Activated CD4-positive, CD25-positive, alpha-beta regulatory T cell treated with anti-CD3 and anti-CD28 coated beads, Interleukin-2, amount 50 U/mL, for 72 hours (primary cell): ENCODE measurements around the gene SULF2.
"Not testable (repeated sequence)": the region's sequence is repeated elsewhere in the genome, so short reads cannot be mapped to it uniquely, and the experiment has no call there.

Experiments
- DNase-seq: peaks from one replicate; pipeline ENCODE4 v3.0.0; 2021

SULF2 gene

DNA sequence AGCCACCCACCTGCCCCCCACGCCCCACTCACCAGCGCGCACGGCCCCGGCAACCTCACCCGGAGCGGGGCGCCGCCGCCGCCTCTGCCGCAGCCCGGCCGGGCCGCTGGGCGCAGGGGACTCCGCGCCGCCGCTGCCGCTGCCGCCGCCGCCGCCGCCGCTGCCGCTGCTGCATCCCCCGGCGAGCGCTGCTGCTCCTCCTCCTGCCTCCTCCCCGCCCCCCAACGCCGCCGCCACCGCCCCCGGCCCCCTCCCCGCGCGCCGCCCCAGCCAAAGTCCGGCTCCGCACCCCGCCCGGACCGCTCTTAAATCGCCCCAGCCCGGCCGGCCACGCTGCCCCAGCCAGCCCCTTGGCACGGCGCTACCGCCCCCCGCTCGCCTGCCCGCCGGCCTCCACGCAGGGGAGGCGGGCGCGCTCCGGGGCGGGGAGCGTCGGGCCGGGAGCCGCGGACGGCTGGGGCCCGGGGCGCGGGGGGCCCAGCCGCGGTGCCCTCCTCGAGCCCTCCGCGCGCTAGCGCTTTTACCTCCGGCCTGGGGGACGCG is at the start of gene SULF2:
TSS of gene SULF2 (minus strand) at position 171 of the 543 bp plus-strand sequence. CDS start 28,118 bp downstream, outside the sequence.
- no peak for DNase-seq

DNA sequence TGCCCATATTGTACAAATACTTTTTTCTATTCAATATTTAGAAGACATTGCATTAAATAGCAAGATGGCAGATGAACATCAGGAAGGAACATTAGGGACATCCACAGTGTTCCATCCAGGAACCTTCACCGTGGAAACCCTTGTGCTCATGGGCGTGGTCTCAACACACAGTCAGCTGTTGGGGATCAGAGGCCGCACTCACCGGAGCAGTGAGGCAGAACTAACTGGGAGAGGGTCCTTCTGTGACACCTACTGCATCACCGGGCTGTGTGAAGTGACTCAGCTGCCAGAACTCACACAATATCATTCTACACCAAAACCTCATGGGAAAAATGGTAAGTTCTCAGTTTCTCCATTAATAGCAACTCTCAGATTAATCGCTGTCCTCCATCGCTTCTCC is 46.4 kb upstream of the SULF2 start:
- DNase-seq: not testable (repeated sequence)

GRCh38 chr20:47826716-47827115 is 41.4 kb upstream of the SULF2 start:
- DNase-seq: not testable (repeated sequence)

DNA sequence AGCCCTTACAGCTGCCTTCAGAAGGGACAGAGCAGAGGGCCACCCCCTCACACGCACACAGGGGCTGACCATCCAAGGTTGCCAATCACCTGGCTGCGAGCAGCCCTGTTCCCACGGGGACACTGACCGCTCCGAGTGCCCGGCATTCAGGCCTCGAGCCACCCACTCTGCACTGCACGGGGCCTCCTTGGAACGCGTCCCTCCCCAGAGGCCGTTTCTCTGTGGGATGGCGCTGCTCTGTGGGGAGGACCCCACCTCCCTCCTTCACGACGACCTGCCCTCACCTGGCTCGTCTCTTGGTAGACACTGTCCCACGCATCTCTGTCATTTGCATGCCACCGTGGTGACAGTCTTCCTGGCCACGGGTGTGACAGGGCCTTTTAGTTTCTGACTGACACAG is 40.7 kb upstream of the SULF2 start:
- DNase-seq: not testable (repeated sequence)

DNA sequence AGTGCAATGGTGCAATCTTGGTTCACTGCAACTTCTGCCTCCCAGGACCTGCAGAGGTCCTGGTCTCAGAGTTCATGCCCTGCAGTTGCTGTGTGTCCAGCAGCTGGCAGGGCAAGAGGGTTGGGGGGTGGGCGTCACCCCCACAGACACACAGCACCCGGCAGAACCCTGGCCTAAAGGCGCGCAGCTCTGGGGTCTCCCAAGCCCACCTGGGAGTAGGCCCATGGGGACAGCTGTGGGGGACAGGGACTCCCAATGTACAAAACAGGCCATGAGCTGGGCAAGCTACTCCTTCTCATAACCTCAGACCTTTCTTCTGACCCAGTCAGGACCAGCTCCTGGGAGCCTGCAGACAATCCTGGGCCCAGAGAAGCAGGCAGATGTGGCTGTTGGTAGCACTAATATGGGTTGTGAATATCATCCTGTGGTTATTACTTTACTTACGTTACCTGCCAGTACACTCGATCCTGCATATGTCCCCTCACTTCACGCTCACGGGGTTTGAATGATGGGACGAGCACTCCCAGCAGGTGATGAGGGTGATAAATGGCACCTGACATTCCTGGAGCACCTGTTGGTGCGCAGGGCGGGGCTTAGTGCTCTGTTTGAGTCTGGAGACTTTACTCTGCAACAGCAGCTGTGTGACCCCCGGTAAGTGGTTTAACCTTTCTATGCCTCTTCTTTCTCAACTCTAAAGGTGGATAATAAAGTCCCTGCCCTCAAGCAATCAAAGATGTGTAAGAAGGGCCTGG is 39.9 kb upstream of the SULF2 start:
- DNase-seq: no peak

GRCh38 chr20:47823941-47824340 is 38.7 kb upstream of the SULF2 start:
- not testable (repeated sequence) for DNase-seq

DNA sequence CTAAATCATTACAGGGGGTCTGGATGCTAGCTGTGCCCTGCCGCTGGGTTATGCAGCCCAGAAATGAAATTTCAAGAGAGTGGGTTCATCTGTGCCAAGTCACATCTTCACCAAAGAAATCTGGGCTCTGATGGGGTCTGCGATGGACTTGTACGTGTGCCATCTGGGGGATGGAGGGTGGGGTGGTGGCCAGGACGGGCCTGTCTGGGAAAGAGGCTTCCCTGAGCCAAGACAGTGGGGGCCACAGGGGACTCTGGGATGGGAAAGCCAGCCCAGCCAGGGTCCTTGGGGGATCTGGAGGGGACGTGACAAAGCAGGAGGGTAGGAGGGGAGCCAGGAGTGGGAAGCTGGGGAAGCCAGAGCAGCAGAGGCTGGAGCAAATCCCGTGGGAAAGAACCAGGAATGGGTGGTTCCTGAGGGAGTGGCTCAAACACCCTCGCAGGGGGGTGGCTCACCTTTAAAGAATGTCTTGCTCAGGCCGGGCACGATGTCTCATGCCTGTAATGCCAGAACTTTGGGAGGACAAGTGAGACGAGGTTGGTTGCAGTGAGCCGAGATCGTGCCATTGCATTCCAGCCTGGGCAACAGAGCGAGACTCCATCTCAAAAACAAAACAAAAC is 36.3 kb upstream of the SULF2 start:
- no peak for DNase-seq

DNA sequence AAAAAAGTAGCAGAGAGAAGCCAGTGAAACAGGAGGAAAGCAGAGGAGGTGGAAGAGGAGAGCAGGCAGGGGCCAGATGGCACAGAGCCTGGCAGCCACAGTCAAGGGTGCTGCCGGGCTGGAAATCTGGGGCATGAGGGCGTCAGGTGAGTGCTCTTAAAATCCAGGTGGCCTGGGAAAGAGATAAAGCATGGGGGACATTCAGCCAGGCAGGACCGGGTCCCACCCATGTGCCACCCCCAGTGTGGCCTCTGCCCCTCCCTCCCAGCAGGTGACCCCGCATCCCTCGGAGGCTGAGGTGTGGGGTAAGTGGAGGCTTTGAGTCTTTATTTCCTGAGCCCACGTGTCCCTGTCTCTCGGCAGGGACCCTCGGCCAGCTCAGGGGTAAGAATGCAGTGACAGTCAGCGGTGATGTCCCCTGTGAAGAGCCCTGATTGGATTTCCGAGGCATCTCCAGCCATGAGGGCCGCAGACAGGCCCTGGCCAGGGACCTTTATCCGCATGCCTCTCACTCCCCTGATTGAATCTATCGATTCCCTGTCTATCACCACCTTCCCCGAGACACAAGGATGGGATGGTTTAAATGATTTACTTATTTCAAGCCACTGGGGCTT is 33.8 kb upstream of the SULF2 start:
- DNase-seq: no peak

- DNase-seq: no peak
These were observed 33.2 kb upstream of the SULF2 start for GRCh38 chr20:47818466-47818865.

- no peak for DNase-seq
These were observed 32.7 kb upstream of the SULF2 start for GRCh38 chr20:47818016-47818415.

GRCh38 chr20:47817573-47817972 is 32.3 kb upstream of the SULF2 start:
- no peak for DNase-seq

DNA sequence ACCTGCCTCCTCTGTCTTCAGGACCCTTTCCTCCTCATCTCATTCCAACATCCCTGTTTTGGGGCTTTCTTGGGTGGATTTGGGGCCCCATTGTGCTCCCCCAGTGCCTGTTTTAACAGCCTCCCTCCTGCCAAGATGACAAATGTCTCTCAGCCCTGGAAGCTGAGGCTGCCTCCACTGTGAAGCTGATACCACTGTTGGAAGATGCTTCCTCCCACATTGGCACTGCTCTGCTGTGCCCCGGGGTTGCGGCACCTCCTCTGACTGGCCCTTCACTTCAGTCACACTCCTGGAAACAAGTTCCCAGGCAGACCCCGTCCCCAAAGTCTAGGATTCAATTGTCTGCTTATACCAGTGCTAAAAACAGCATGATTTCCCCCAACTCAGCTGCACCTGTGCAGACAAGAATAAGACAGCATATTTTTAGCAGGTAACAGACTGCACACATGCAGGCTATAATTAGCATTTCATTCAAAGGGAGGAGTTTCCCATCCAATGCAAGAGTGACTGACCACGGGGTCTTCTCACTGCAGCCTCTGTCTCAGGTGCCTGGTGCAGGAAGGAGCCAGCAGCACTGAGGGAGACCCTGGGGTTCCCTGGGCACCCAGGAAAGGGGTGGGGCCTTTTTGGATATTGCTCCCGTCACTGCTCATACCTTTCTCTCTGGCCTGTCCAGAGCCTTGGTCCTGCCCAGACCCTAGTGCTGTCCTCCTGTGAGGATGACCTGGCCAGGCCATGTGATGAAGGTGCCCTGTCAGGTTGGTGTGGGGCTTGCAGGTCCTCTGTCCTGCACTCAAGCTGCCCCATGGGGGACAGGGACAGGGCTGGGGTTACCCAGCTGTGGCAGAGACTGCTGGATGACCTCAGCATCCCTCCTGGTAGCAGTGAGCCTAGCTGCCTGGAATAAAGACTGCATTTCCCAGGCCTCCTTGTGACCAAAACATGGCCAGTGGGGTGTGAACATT is 31.5 kb upstream of the SULF2 start:
- DNase-seq: no peak

DNA sequence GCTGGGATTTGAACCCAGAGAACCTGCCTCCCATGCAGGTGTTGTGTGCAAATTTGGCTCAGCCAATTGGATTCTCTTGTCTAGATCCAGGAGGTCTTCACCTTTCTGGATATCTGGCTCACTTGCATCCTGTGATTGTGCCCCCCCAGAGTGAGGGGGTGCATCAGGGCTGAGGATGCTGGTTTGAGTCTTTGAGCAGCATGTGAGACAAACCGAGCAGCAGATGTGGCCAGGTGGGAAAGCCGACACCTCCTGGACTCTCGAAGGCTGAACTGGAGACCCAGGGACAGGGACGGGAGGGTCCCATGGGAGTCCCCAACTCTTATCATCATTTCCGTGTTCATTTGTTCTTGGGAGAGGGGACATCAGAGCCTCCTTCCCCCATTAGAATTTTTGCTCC is 30.6 kb upstream of the SULF2 start:
- no peak for DNase-seq

- no peak for DNase-seq
These were observed 30.1 kb upstream of the SULF2 start for GRCh38 chr20:47815416-47815806.

- no peak for DNase-seq
These were observed 29.5 kb upstream of the SULF2 start for GRCh38 chr20:47814632-47815415.

DNA sequence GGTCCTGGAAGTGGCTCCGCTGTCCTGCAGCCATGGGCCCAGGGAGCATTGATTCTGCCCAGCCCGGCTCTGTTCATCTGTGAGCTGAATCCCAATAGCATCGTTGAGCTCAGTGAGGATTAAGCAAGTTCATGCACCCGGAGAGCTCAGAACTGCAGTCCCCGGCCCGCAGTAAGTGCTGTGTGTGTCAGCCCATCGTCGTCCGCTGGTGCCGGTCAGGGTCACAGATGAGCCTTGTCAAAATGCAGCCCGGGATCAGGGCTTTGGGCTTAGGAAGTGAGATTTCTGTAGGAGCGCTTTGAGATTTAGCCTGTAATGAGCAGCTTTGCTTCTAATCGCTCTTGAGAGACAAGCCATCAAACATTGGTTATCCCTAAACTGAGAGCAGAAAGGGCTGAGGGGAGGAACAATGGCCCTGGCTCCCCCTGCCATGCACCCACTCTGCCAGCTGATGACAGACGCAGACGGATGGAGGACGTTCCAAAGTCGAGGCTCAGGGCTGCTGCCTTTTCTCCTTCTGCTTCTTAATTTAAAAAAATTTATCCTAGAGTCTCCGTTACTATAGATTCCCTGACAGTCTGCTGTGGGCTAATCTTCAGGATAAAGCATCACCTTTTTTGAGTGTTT is 25.6 kb upstream of the SULF2 start:
- DNase-seq: no peak

GRCh38 chr20:47810116-47810677 is 24.9 kb upstream of the SULF2 start:
- no peak for DNase-seq

DNA sequence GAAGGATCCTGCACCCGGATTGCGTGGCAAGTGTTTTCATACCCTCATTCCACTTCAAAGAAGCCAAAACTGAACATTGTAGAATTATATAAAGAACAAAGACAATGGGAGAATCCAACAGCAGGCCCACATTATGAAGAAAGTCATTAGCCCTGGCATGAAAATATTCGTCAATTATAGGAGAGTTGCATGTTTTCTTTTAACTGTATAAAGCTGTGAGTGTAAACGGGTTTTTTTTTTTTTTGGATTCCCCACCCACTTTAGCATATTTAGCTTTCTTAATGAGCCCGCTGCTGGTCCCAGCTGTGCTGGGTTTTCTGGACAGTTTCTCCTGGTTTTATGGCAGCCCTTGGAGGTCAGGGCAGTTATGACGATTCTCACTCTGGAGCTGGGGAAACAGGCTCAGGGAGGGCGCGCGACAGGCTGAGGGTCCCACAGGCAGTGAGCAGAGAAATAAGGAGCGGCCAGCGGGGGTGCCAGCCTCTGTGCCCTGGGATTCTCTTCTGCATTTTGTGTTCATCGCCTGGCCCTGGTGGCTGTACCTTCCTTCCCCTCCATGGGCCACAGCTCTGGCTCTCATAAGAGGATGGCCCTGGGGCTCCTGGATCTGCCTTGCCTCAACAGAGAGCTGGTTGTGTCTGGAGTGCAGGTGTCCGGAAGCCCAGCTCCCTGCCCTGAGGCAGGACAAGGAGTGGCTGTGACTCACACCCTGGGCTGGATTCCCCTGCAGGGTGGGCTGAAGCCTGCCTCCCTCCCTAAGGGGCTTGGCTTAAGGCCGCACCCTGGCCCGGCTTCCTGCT is 24.1 kb upstream of the SULF2 start:
- DNase-seq: no peak

DNA sequence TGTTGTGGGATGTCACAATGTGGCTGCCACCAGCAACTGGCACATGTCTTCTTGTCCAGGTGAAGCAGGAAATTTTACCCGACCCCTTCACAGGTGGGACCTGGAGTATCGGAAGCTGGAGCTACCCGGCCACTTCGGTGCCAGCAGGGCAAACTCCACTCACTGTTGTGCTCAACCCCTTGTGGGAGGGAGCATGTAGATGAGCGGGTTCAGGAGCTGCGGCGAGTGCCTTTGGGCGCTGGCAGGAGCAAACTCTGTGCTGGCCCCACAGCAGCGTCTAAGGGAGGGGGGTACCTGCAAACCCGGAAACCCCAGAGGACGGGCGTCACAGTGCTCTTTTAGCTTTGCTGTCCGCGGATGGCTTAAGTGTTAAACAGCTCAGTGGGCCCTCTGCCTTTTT is 20.7 kb upstream of the SULF2 start:
- DNase-seq: no peak

GRCh38 chr20:47804972-47805371 is 19.7 kb upstream of the SULF2 start:
- DNase-seq: not testable (repeated sequence)
